IMR-90 (cell line): ENCODE measurements around the gene MARS1. TPM values are rescaled to one million over a fixed set of nuclear protein-coding genes. Genes with fewer than 3 reads are reported as not detected.
A peak's percentile ranks its signal among the peaks of the same experiment; 100 is the strongest.
"Not testable (repeated sequence)": the region's sequence is repeated elsewhere in the genome, so short reads cannot be mapped to it uniquely, and the experiment has no call there.

ENCODE experiments used
- ATAC-seq: fragments of 200-7000 bp; cut with Tn5 transposase; 2 replicates; pipeline ENCODE4 v1.9.1; 2020; ENCODE audit warnings: low read depth, mild to moderate bottlenecking, moderate library complexity
- BruUV-seq: library from RNA; stranded (reverse); fragments of 400-500 nt; replicated peaks from 2 replicates; lab custom pipeline; 2021; lab: Mats Ljungman, UMichigan
- CTCF ChIA-PET: fragments of 300-600 bp; formaldehyde crosslinking; extraction: SDS; loops from one replicate; lab custom pipeline; 2021; ENCODE audit warnings: antibody characterized with exemption; lab: Yijun Ruan, JAX
- POLR2A ChIA-PET: fragments of 300-600 bp; sonication (Branson Sonifier 250); formaldehyde crosslinking; loops from one replicate; lab custom pipeline; 2022; ENCODE audit warnings: antibody characterized with exemption; ENCODE audit not compliant: unreplicated experiment; lab: Charles Lee
- DNase-seq: peaks from one replicate; pipeline ENCODE4 v3.0.0; 2013
- H2AFZ ChIP-seq: replicated peaks from 2 replicates; pipeline ENCODE3; 2013; ENCODE audit warnings: low read length, mild to moderate bottlenecking; ENCODE audit not compliant: poor library complexity
- H2AK5ac ChIP-seq: 2 replicates; pipeline ENCODE4 v1.6.1; 2013; ENCODE audit warnings: low read depth, low read length, inconsistent platforms
- H2AK9ac ChIP-seq: replicated peaks from 2 replicates; pipeline ENCODE3; 2013; ENCODE audit warnings: mild to moderate bottlenecking, low read depth, low read length, moderate library complexity; ENCODE audit not compliant: poor library complexity
- H2BK120ac ChIP-seq: 2 replicates; pipeline ENCODE4 v1.6.1; 2013; ENCODE audit warnings: low read depth, low read length, inconsistent platforms
- H2BK15ac ChIP-seq: 3 replicates; pipeline ENCODE4 v1.6.1; 2013; ENCODE audit warnings: low read depth, low read length, inconsistent platforms
- H2BK20ac ChIP-seq: 2 replicates; pipeline ENCODE4 v1.6.1; 2013; ENCODE audit warnings: low read depth, mild to moderate bottlenecking, inconsistent platforms, low read length, moderate library complexity
- H2BK5ac ChIP-seq: 2 replicates; pipeline ENCODE4 v1.6.1; 2013; ENCODE audit warnings: mild to moderate bottlenecking, low read depth, low read length, inconsistent platforms; ENCODE audit not compliant: poor library complexity, severe bottlenecking
- H3K14ac ChIP-seq: replicated peaks from 2 replicates; pipeline ENCODE4 v1.6.1; 2013; ENCODE audit warnings: low read depth, low read length, inconsistent platforms
- H3K18ac ChIP-seq: 2 replicates; pipeline ENCODE4 v1.6.1; 2013; ENCODE audit warnings: low read depth, low read length, control low read depth
- H3K23ac ChIP-seq: 2 replicates; pipeline ENCODE4 v1.6.1; 2013; ENCODE audit warnings: low read depth, low read length, inconsistent platforms
- H3K27ac ChIP-seq: 2 replicates; pipeline ENCODE4 v1.5.1; 2013; ENCODE audit warnings: mild to moderate bottlenecking, control low read depth, low read length; ENCODE audit not compliant: insufficient read depth
- H3K27me3 ChIP-seq: 2 replicates; pipeline ENCODE4 v1.6.1; 2013; ENCODE audit warnings: low read length; ENCODE audit not compliant: control insufficient read depth, insufficient read depth
- H3K36me3 ChIP-seq: 2 replicates; pipeline ENCODE4 v1.6.1; 2013; ENCODE audit warnings: low read length, mixed read lengths; ENCODE audit not compliant: control insufficient read depth, insufficient read depth
- H3K4ac ChIP-seq: 2 replicates; pipeline ENCODE4 v1.6.1; 2013; ENCODE audit warnings: low read depth, low read length, inconsistent platforms
- H3K4me1 ChIP-seq: 2 replicates; pipeline ENCODE4 v1.6.1; 2013; ENCODE audit warnings: low read length, mixed read lengths; ENCODE audit not compliant: control insufficient read depth, insufficient read depth
- H3K4me2 ChIP-seq: 2 replicates; pipeline ENCODE4 v1.6.1; 2013; ENCODE audit warnings: low read depth, mild to moderate bottlenecking, control low read depth, low read length, moderate library complexity
- H3K4me3 ChIP-seq: 2 replicates; pipeline ENCODE4 v1.5.1; 2013; ENCODE audit warnings: low read depth, mild to moderate bottlenecking, control low read depth, low read length, moderate library complexity; ENCODE audit not compliant: insufficient read depth
- H3K56ac ChIP-seq: 2 replicates; pipeline ENCODE4 v1.6.1; 2013; ENCODE audit warnings: low read length, inconsistent platforms; ENCODE audit not compliant: insufficient read depth; ENCODE audit errors: extremely low read depth
- H3K79me1 ChIP-seq, 2 experiments: 2 replicates each; pipeline ENCODE4 v1.6.1; 2013; ENCODE audit warnings: low read length in 2 of 2, inconsistent platforms in 1 of 2, low read depth in 1 of 2
- H3K9ac ChIP-seq: 2 replicates; pipeline ENCODE4 v1.6.1; 2013; ENCODE audit warnings: low read depth, low read length, control low read depth
- H3K9me1 ChIP-seq: 2 replicates; pipeline ENCODE4 v1.6.1; 2013; ENCODE audit warnings: low read length, inconsistent platforms; ENCODE audit not compliant: insufficient read depth
- H3K9me3 ChIP-seq: 2 replicates; pipeline ENCODE4 v1.6.1; 2013; ENCODE audit warnings: low read length; ENCODE audit not compliant: control insufficient read depth, insufficient read depth
- H4K20me1 ChIP-seq: 2 replicates; pipeline ENCODE4 v1.6.1; 2013; ENCODE audit warnings: low read length, inconsistent platforms; ENCODE audit not compliant: insufficient read depth
- H4K5ac ChIP-seq: 2 replicates; pipeline ENCODE4 v1.6.1; 2013; ENCODE audit warnings: mild to moderate bottlenecking, low read depth, low read length, control low read depth
- H4K8ac ChIP-seq, 2 experiments: 2 replicates each; pipeline ENCODE4 v1.6.1; 2013; ENCODE audit warnings: low read depth in 2 of 2, low read length in 2 of 2, control low read depth in 1 of 2, inconsistent platforms in 1 of 2
- H4K91ac ChIP-seq: 2 replicates; pipeline ENCODE4 v1.6.1; 2013; ENCODE audit warnings: low read depth, low read length, inconsistent platforms; ENCODE audit not compliant: insufficient read depth
- POLR2A ChIP-seq: IDR thresholded peaks from 2 replicates; pipeline ENCODE4 v1.6.1; 2012; ENCODE audit warnings: mild to moderate bottlenecking, low read depth, low read length
- WGBS, 2 experiments: methylation state at CpG; one replicate each; pipeline versions ENCODE4 v1.1.5 to v1.1.7; 2013; ENCODE audit warnings: missing lambda C conversion rate in 2 of 2; ENCODE audit not compliant: insufficient read length in 1 of 2; ENCODE audit errors: extremely low coverage in 2 of 2; 5-methylcytosine and 5-hydroxymethylcytosine counted together
- dilution Hi-C: fragments of 300-500 bp; cut with HindIII; formaldehyde crosslinking; loops from one replicate; pipeline ENCODE4 v1.14.3; 2018; ENCODE audit warnings: low sequenced_read_pairs; ENCODE audit not compliant: unreplicated experiment
- in situ Hi-C: fragments of 300-500 bp; cut with MboI; formaldehyde crosslinking; loops from 3 replicates; pipeline ENCODE4 v1.14.3; 2019; ENCODE audit warnings: low sequenced_read_pairs, inconsistent platforms, mixed read lengths
- intact Hi-C: fragments of 100-400 bp; cut with micrococcal nuclease; formaldehyde crosslinking; loops from 2 replicates; pipeline ENCODE4 v1.10.0; 2022
- polyA plus RNA-seq, 3 experiments: library from polyadenylated mRNA; depleted of rRNA; stranded (reverse); fragments of >200 nt; gene quantifications; 2 replicates each; pipeline ENCODE4 v1.2.3, GENCODE V29; 2012; ENCODE audit warnings: low replicate concordance in 1 of 3
- total RNA-seq: library from RNA; depleted of rRNA; stranded (reverse); fragments of >200 nt; gene quantifications from 2 replicates; pipeline ENCODE4 v1.2.3, GENCODE V29; 2012

Gene MARS1
- total and polyA plus RNA-seq, 2 of the 4 experiments (the other 2 are of a cell fraction) = 156 to 164 TPM

GRCh38 chr12:57517718-57518117, 29.9 kb downstream of the MARS1 start:
- H3K9ac ChIP-seq = peak overlapping the region; percentile 15; the same call in 1 of the 2 replicates
- H2AK5ac ChIP-seq, BruUV-seq, H3K23ac ChIP-seq, H2BK20ac ChIP-seq, H3K18ac ChIP-seq, H2BK120ac ChIP-seq, H3K56ac ChIP-seq, DNase-seq, H3K27me3 ChIP-seq, H3K14ac ChIP-seq, in situ Hi-C loops, H3K4ac ChIP-seq, H4K8ac ChIP-seq, H2BK15ac ChIP-seq, H3K27ac ChIP-seq, H3K9me1 ChIP-seq, intact Hi-C loops, H3K9me3 ChIP-seq, H4K5ac ChIP-seq, CTCF ChIA-PET, H4K91ac ChIP-seq, H3K4me3 ChIP-seq, H2AK9ac ChIP-seq, ATAC-seq, H2BK5ac ChIP-seq, dilution Hi-C loops, H2AFZ ChIP-seq: not testable (repeated sequence)
- peak overlapping the region; percentile 87; the same call in 1 of the 2 replicates for H3K4me2 ChIP-seq
- H4K20me1 ChIP-seq = peaks cover 71% of the 10 kb centered on the region
- POLR2A ChIA-PET = interaction anchor here (0.5 kb wide), 1 partner anchor 86 kb away, joined by 3 read pairs; no protein-coding TSS in a partner anchor
- peak; percentile 2; the same call in 1 of the 2 replicates for TF ChIP-seq POLR2A
- no CpG with 5 or more reads among the region's 10 CpGs for WGBS, 2 experiments
- peaks cover 12% of the 10 kb centered on the region for H3K4me1 ChIP-seq
- peaks cover 51% of the 10 kb centered on the region for H3K36me3 ChIP-seq
- H3K79me1 ChIP-seq = peaks cover 11 to 72% of the 10 kb centered on the region in 2 experiments
